K562 (cell line): ENCODE results near the gene CACYBP. TPM values are rescaled to one million over a fixed set of nuclear protein-coding genes. Genes with fewer than 3 reads are reported as not detected.

Experiments
- BACH1 ChIP-seq: fragments of 200-800 bp; sonication (Bioruptor generic); IDR thresholded peaks from 2 replicates; pipeline ENCODE4 v1.6.1; 2016; ENCODE audit warnings: missing genetic modification characterization, missing compliant biosample characterization
- BHLHE40 ChIP-seq: IDR thresholded peaks from 2 replicates; pipeline ENCODE4 v1.6.1; 2011; ENCODE audit warnings: low read length, improper control_type of control experiment
- CHD2 ChIP-seq: IDR thresholded peaks from 2 replicates; pipeline ENCODE4 v1.6.1; 2011; ENCODE audit warnings: low read depth, low read length
- HDAC1 ChIP-seq, 2 experiments: fragments of 450-650 bp; IDR thresholded peaks; 2 replicates each; pipeline ENCODE4 v1.6.1; 2016 to 2017; ENCODE audit warnings: inconsistent platforms in 1 of 2, mild to moderate bottlenecking in 1 of 2, moderate library complexity in 1 of 2
- KDM2B ChIP-seq: fragments of 250-450 bp; sonication (Bioruptor Pico); IDR thresholded peaks from 2 replicates; pipeline ENCODE4 v1.8.0; 2021; ENCODE audit warnings: mild to moderate bottlenecking, moderate library complexity
- MTF1 ChIP-seq: fragments of 250-450 bp; sonication (Bioruptor Pico); IDR thresholded peaks from 2 replicates; pipeline ENCODE4 v1.9.0; 2021; ENCODE audit warnings: moderate library complexity, mild to moderate bottlenecking, inconsistent platforms, borderline replicate concordance
- NCOA4 ChIP-seq: fragments of 450-650 bp; IDR thresholded peaks from 2 replicates; pipeline ENCODE4 v1.6.1; 2018; ENCODE audit warnings: mild to moderate bottlenecking; ENCODE audit not compliant: partially characterized antibody
- RBM34 ChIP-seq: fragments of 200-400 bp; formaldehyde crosslinking; IDR thresholded peaks from 2 replicates; pipeline ENCODE4 v1.6.1; 2018; ENCODE audit warnings: low read length, borderline replicate concordance; ENCODE audit not compliant: insufficient read depth
- SRF ChIP-seq, 2 experiments: fragments of 250-450, 450-650 bp in 1 of 2; sonication (Bioruptor Pico) in 1 of 2; sonication (generic) in 1 of 2; formaldehyde crosslinking; IDR thresholded peaks; 2 replicates each; pipeline versions ENCODE4 v1.5.0 to v1.5.1; 2020 to 2022; ENCODE audit warnings: mild to moderate bottlenecking in 1 of 2, missing genetic modification reagents in 1 of 2
- ZBTB40 ChIP-seq, 2 experiments: fragments of 450-650 bp in 1 of 2; sonication (generic) in 1 of 2; formaldehyde crosslinking in 1 of 2; IDR thresholded peaks; 2 replicates each; pipeline versions ENCODE4 v1.7.1 to v1.9.0; 2016 to 2022; ENCODE audit warnings: inconsistent platforms in 1 of 2, mild to moderate bottlenecking in 1 of 2, missing genetic modification reagents in 1 of 2
- polyA plus RNA-seq, 8 experiments: library from polyadenylated mRNA; depleted of rRNA in 4 of 8; stranded (reverse) in 5 of 8; unstranded in 3 of 8; fragments of >200 nt; fragmentation: Nextera tagmentation in 2 of 8; fragmentation: Illumina TruSeq in 1 of 8; extraction: Ambion mirVana in 2 of 8; extraction: Trizol in 1 of 8; gene quantifications; 2 replicates each; pipeline versions ENCODE4 v1.2.1 to v1.2.3, GENCODE V29; 2011 to 2014; ENCODE audit warnings: inconsistent platforms in 1 of 8, missing spikeins in 1 of 8
- total RNA-seq, 7 experiments: library from RNA; depleted of rRNA in 6 of 7; stranded (reverse); fragments of >200 nt in 6 of 7; fragmentation: Illumina TruSeq in 2 of 7; extraction: Trizol in 2 of 7; gene quantifications; 2 replicates each; pipeline versions ENCODE4 v1.2.1 to v1.2.3, GENCODE V29; 2011 to 2021; ENCODE audit warnings: low replicate concordance in 1 of 7
- TF ChIP-seq, protein P1 (sequence below): fragments of 450-650 bp; IDR thresholded peaks from 2 replicates; pipeline ENCODE4 v1.6.1; 2018; ENCODE audit not compliant: partially characterized antibody
- TF ChIP-seq, protein P2 (sequence below), 2 experiments: fragments of 450-650 bp; IDR thresholded peaks; 2 replicates each; pipeline ENCODE4 v1.6.1; 2016

Gene CACYBP
- total and polyA plus RNA-seq, 9 of the 15 experiments (the other 6 are each of a cell fraction or from before 2014, with no cell fraction given) = 147 to 1,576 (median 488) TPM

- TF ChIP-seq, protein P1, sequence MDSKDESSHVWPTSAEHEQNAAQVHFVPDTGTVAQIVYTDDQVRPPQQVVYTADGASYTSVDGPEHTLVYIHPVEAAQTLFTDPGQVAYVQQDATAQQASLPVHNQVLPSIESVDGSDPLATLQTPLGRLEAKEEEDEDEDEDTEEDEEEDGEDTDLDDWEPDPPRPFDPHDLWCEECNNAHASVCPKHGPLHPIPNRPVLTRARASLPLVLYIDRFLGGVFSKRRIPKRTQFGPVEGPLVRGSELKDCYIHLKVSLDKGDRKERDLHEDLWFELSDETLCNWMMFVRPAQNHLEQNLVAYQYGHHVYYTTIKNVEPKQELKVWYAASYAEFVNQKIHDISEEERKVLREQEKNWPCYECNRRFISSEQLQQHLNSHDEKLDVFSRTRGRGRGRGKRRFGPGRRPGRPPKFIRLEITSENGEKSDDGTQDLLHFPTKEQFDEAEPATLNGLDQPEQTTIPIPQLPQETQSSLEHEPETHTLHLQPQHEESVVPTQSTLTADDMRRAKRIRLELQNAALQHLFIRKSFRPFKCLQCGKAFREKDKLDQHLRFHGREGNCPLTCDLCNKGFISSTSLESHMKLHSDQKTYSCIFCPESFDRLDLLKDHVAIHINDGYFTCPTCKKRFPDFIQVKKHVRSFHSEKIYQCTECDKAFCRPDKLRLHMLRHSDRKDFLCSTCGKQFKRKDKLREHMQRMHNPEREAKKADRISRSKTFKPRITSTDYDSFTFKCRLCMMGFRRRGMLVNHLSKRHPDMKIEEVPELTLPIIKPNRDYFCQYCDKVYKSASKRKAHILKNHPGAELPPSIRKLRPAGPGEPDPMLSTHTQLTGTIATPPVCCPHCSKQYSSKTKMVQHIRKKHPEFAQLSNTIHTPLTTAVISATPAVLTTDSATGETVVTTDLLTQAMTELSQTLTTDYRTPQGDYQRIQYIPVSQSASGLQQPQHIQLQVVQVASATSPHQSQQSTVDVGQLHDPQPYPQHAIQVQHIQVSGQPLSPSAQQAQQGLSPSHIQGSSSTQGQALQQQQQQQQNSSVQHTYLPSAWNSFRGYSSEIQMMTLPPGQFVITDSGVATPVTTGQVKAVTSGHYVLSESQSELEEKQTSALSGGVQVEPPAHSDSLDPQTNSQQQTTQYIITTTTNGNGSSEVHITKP = peak; percentile 34
- TF ChIP-seq HDAC1 (IDR thresholded peaks at IDR 0.05) (peak in 1 of 2 experiments; percentile 76; a peak in 2 of 4 replicates), BACH1 (tag) (no peak), CHD2 (peak; percentile 77), NCOA4 (no peak), MTF1 (no peak), KDM2B (CRISPR knock-in tag) (peak; percentile 19), RBM34 (peak; percentile 21; the same call in 1 of the 2 replicates), BHLHE40 (peak; percentile 99), ZBTB40 (IDR thresholded peaks at IDR 0.05) (0 out of 2 replicates have a peak, but pooled peaks have one; percentile 40), ZBTB40 (CRISPR knock-in tag; IDR thresholded peaks at IDR 0.05) (no peak), SRF (CRISPR knock-in tag; IDR thresholded peaks at IDR 0.05) (peak in 1 of 2 experiments; percentile 79; a peak in 1 of 4 replicates)
- TF ChIP-seq, protein P2, sequence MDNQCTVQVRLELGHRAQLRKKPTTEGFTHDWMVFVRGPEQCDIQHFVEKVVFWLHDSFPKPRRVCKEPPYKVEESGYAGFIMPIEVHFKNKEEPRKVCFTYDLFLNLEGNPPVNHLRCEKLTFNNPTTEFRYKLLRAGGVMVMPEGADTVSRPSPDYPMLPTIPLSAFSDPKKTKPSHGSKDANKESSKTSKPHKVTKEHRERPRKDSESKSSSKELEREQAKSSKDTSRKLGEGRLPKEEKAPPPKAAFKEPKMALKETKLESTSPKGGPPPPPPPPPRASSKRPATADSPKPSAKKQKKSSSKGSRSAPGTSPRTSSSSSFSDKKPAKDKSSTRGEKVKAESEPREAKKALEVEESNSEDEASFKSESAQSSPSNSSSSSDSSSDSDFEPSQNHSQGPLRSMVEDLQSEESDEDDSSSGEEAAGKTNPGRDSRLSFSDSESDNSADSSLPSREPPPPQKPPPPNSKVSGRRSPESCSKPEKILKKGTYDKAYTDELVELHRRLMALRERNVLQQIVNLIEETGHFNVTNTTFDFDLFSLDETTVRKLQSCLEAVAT (IDR thresholded peaks at IDR 0.05) = peak; percentile 2 to 87; a peak in 2 of 4 replicates
These were observed at the start of gene CACYBP (continued) for GRCh38 chr1:174999936-175000696.
